Lower lobe of right lung (tissue), 2 donors: ENCODE measurements around the gene LCN1. TPM values are rescaled to one million over a fixed set of nuclear protein-coding genes. Genes with fewer than 3 reads are reported as not detected.
A peak's percentile ranks its signal among the peaks of the same experiment; 100 is the strongest.

Source experiments
- ATAC-seq, 2 donors: fragments of 200-7000 bp; cut with Tn5 transposase; one replicate each; pipeline ENCODE4 v1.9.1; 2020 to 2022; ENCODE audit warnings: mild to moderate bottlenecking in 2 of 2, moderate library complexity in 2 of 2
- DNase-seq: peaks from one replicate; pipeline ENCODE4 v3.0.0-alpha.2; 2020
- H3K27ac ChIP-seq: fragments of 200-600 bp; one replicate; pipeline ENCODE4 v1.8.0; 2022
- H3K27me3 ChIP-seq: fragments of 200-600 bp; one replicate; pipeline ENCODE4 v1.8.0; 2022; ENCODE audit warnings: low read depth
- H3K36me3 ChIP-seq: fragments of 200-600 bp; one replicate; pipeline ENCODE4 v1.8.0; 2022; ENCODE audit warnings: mild to moderate bottlenecking
- H3K4me1 ChIP-seq: fragments of 200-600 bp; one replicate; pipeline ENCODE4 v1.8.0; 2022
- H3K4me3 ChIP-seq: fragments of 200-600 bp; one replicate; pipeline ENCODE4 v1.8.0; 2022; ENCODE audit warnings: mild to moderate bottlenecking
- H3K9me3 ChIP-seq: fragments of 200-600 bp; one replicate; pipeline ENCODE4 v1.8.0; 2022
- intact Hi-C: fragments of 100-400 bp; cut with DNase I; formaldehyde crosslinking; loops from one replicate; pipeline ENCODE4 v1.11.0; 2022
- total RNA-seq: library from RNA; stranded (reverse); fragmentation: NEBNext Ultra II Directional; extraction: Animal tissue kit (Norgen Biotek cat#: 25700); gene quantifications from one replicate; pipeline ENCODE4 v1.2.1, GENCODE V29; 2021
- TF ChIP-seq, protein P1 (sequence below): fragments of 200-600 bp; IDR thresholded peaks from one replicate; pipeline ENCODE4 v1.8.0; 2022; ENCODE audit warnings: antibody characterized with exemption, mild to moderate bottlenecking
- donor health status: DM: no; HTN: yes; CAD: no; lungs with severe emphysema.

The LCN1 gene
- total RNA-seq, 1 donor from 2014 or later, result not detected

DNA sequence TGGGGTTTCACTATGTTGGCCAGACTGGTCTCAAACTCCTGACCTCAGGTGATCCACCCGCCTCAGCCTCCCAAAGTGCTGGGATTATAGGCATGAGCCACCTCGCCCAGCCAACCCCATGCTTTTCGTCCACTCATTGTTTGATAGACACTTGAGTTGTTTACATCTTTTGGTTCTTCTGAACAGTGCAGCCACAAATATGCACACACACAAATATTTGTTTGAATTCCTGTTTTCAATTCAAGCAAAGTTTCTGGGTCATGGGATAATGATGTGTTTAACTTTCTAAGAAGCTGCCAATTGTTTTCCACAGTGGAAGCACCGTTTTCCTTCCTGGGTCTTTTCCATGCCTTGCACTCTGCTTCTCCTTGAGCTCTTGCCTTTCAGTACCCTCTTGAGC lies 33.5 kb downstream of the LCN1 start:
- DNase-seq (no peak), ATAC-seq (peak in 1 of 2 donors; percentile 59)
- no peaks in the 10 kb centered on the region for H3K27me3 ChIP-seq
- no peak overlapping the region for H3K27ac ChIP-seq
- no peaks in the 10 kb centered on the region for H3K36me3 ChIP-seq
- no peaks in the 10 kb centered on the region for H3K9me3 ChIP-seq
- H3K4me1 ChIP-seq, result no peaks in the 10 kb centered on the region
- no peak overlapping the region for H3K4me3 ChIP-seq
- TF ChIP-seq, protein P1, sequence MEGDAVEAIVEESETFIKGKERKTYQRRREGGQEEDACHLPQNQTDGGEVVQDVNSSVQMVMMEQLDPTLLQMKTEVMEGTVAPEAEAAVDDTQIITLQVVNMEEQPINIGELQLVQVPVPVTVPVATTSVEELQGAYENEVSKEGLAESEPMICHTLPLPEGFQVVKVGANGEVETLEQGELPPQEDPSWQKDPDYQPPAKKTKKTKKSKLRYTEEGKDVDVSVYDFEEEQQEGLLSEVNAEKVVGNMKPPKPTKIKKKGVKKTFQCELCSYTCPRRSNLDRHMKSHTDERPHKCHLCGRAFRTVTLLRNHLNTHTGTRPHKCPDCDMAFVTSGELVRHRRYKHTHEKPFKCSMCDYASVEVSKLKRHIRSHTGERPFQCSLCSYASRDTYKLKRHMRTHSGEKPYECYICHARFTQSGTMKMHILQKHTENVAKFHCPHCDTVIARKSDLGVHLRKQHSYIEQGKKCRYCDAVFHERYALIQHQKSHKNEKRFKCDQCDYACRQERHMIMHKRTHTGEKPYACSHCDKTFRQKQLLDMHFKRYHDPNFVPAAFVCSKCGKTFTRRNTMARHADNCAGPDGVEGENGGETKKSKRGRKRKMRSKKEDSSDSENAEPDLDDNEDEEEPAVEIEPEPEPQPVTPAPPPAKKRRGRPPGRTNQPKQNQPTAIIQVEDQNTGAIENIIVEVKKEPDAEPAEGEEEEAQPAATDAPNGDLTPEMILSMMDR, result no peak
- intact Hi-C loops, result no loop called here

DNA sequence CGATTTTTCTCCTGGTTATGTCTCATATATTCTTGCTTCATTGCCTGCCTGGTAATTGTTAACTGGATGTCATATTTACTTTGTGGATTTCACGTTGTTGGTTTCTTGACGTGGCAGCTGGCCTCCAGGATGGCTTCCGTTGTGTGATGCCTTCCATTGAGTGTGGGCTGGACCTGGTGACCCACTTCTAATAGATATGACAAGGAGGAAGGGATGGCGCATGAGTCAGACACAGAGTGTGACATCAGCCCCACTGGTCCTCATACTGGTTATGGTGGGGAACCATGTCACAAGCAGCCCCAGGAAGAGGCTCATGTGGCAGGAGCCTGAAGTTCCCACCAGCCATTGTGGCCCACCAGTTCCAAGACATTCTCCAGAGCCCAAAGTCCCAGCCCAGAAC lies 34.0 kb downstream of the LCN1 start:
- ATAC-seq, result no peak
- intact Hi-C loops, result no loop called here
- H3K27me3 ChIP-seq, result no peaks in the 10 kb centered on the region
- no peaks in the 10 kb centered on the region for H3K36me3 ChIP-seq
- TF ChIP-seq, protein P1, result no peak
- no peaks in the 10 kb centered on the region for H3K4me1 ChIP-seq
- no peaks in the 10 kb centered on the region for H3K9me3 ChIP-seq
- H3K4me3 ChIP-seq, result no peak overlapping the region
- no peak overlapping the region for H3K27ac ChIP-seq
- no peak for DNase-seq

DNA sequence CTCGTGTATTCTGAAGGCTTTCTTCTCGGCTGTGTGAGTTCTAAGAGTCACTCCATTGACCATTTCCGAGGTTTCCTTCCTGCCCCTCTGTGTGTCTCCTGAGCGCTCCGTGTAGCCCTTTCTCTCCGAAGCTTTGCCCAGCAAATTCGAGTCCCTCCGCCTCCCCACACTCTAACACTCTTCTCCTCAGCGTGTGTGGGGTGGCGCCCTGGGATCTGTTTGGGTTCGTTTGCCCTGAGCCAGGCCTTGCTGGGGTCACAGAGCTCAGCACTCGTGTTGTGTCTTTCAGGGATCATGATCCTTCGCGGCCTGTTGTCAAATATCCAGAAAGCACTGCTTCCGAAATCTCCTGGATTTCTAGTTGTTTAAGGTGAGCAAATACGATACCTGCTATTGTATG lies 34.7 kb downstream of the LCN1 start:
- Histone ChIP-seq H3K27ac (no peak overlapping the region), H3K4me1 (no peaks in the 10 kb centered on the region), H3K27me3 (peaks cover under 1% of the 10 kb centered on the region), H3K36me3 (no peaks in the 10 kb centered on the region), H3K4me3 (no peak overlapping the region), H3K9me3 (no peaks in the 10 kb centered on the region)
- no peak for ATAC-seq
- TF ChIP-seq, protein P1, result no peak
- DNase-seq, result no peak
- intact Hi-C loops, result no loop called here

DNA sequence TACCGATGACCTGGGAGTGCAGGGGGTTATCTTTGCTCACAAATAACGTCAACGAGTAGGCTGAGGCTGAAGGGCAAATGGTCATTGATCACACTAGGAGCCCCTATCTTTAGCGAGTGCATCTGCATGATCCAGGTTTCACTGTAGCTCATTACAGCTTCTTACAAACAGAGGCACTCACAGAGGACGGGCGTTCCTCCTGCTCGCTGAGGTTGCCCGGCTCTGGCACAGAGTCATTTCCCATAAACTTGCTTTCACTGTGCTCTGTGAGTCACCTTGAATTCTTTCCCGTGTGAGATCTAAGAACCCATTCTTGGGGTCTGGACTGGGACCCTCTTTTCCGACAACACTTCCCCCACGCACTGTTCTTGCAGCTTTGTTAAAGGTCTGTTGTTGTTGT lies 38.4 kb downstream of the LCN1 start:
- ATAC-seq, result no peak
- Histone ChIP-seq H3K4me1 (no peaks in the 10 kb centered on the region), H3K27me3 (peaks cover 17% of the 10 kb centered on the region), H3K36me3 (no peaks in the 10 kb centered on the region), H3K27ac (no peak overlapping the region), H3K9me3 (no peaks in the 10 kb centered on the region), H3K4me3 (no peak overlapping the region)
- intact Hi-C loops, result no loop called here
- TF ChIP-seq, protein P1, result no peak
- no peak for DNase-seq

DNA sequence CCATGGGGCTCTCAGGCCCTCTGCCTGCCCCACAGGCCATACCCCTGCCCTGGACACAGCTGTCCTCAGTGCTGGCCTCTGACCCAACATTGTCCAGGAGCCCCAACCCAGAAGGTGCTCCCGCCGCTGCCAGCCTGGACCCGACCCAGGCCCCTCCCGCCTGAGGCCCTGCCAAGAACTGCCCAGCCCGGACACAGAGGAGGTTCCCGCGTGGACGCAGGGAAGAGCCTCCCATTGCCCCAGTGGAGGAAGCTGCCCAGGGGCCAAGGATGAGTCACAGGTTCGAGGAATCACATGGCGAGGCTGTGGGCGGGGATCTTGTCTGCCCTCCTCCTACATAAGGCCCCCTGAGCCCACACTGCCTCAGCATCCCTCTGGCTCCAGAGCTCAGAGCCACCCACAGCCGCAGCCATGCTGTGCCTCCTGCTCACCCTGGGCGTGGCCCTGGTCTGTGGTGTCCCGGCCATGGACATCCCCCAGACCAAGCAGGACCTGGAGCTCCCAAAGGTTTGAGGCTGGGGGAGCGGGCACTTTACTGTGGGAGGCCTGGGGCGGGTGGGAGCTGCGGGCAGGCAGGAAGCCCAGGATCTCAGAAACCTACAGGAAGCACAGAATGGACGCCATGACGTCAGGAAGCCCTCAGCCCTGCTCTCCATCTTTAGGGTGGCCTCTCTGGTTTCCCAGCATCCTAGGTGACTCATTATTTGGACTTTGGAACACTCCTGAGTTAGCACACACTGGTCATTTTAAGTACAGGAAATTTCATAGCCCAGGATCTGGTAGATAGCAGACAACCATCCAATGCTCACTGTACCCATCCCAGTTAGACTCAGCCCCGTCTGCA lies 40.4 kb downstream of the LCN1 start, which contains the start of gene PAEP:
PAEP (plus strand) TSS at position 366 of the 844 bp plus-strand sequence.
- no peaks in the 10 kb centered on the region for H3K9me3 ChIP-seq
- TF ChIP-seq, protein P1, result no peak
- no peak within 1 kb of the TSS for H3K4me3 ChIP-seq
- H3K4me1 ChIP-seq, result no peaks in the 10 kb centered on the region
- intact Hi-C loops, result no loop called here
- no peak for ATAC-seq
- no peak for DNase-seq
- peaks cover 26% of the 10 kb centered on the region for H3K27me3 ChIP-seq
- no peak within 1 kb of the TSS for H3K27ac ChIP-seq
- no peaks in the 10 kb centered on the region for H3K36me3 ChIP-seq
